HG03558 (cell line): Measurements from ENCODE around the gene HCFC1.
"Not testable (repeated sequence)": the region's sequence is repeated elsewhere in the genome, so short reads cannot be mapped to it uniquely, and the experiment has no call there.

Experiments used
- ATAC-seq: cut with Tn5 transposase; IDR thresholded peaks from one replicate; pipeline ENCODE4 v1.9.1; 2021; ENCODE audit warnings: moderate number of reproducible peaks; ENCODE audit not compliant: unreplicated experiment; ENCODE audit errors: extremely low read depth

HCFC1 gene

DNA sequence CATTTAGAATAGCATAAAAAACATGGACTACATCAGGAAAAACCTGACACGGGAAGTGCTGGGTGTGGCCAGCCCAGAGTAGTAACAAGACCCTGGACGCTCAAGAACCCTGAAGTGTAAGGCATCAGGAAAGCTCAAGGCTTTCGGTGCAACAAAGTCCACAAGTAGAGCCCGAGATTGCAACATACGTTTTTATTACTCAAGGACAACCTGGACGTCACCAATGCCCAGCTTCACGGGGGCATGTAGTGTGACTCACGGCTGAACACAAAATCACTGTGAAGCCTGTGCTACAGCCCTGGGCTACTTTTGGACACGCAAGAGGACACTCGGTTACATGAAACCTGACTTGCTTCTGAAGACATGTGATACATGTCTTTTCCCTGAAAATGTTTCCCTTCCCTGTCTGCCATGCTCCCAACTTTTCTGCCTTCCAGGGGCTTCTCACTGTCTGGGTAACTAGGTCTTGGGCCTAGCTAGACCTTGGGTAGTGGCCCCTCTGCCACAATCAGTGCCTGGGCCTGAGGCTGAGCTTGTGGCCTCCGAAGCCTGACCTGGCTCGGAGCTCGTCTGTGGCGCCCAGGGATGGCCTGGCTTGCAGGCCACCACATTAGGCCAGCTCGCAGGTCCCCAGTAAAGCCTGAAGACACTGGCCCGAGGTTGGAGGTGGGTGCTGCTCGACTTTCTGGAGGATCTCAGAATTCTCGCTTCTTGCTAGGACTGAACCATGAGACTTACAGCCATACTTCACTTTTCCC lies 38.9 kb upstream of the HCFC1 start:
- ATAC-seq, result no peak

DNA sequence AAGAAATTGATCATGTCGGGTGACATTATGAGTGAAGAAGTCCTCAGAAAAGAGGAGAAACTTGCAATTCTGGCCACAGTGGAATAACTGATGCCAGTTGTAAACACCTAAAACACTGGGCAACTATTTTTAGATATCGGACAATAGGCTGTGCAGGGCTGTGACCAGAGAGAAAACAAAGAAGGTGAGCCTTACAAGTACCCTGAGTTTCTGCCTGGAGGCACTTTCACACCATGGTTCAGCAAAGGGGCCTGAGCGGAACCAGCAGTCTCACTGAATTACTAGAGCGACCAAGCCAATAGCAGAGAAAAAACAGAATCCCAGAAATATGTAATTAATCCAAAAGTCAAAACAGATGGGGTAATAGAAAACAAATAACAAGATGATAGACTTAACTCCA lies 36.9 kb upstream of the HCFC1 start:
- no peak for ATAC-seq

DNA sequence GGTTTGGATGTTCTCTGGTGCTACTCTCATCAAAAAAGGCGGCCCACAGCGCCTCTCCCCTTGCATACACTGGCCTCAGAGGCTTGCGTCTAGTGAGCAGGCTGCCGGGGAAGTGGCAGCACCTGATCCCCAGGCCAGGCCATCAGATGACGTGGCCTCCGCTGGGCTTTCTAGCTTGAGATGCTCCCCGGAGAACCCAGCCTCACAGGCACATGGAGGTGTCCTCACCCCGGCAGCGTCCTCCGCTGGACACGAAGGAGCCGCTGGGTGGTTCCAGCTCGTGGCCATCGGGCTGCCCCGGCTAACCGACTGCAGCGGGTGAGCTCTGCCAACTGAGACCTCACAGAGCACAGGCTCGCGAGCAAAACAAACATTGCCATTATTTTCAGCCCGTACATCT lies 35.3 kb upstream of the HCFC1 start:
- ATAC-seq, result no peak

DNA sequence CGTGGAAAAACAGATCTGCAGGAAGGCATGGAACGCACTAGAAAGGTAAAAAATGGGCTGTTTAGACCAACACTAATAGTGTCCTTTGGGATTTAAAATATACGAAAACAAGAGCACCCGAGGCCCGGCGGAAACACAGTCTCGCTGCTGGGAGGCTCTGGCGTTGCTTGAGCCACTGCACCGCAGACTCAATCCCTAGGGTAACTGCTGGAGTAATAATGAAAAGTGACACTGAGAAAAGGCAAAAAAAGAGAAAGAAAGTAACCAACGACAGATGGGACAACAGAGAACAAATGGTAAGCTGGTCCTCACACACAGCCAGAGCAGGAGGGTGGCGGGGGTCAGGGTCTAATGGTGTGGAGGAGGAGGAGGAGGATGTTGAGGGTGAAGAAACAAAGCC lies 32.7 kb upstream of the HCFC1 start:
- ATAC-seq, result no peak

DNA sequence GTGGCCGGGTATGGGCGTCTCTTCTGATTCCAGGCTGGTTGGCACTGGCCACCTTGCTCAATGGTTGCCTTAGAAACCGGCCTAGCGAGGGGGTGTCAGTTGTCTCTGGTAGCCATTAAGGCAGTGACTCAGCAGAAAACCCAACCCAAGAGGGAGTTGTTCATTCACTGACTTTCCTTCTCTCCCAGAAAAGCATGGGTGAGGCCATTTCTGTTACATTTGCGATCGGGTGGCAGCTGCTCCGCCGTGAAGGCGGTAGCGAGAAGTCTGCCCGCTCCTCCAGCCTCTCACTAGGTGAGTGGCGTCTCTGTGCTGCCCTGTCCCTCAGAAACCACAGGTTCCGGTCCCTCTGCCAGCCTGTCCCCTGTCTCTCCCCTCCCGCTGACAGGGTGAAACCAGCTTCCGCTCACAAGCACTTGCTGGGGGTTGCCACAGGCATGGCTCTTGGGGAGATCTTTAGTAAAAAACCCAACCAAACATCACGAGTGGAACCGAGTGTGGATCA lies 30.6 kb upstream of the HCFC1 start:
- no peak for ATAC-seq

DNA sequence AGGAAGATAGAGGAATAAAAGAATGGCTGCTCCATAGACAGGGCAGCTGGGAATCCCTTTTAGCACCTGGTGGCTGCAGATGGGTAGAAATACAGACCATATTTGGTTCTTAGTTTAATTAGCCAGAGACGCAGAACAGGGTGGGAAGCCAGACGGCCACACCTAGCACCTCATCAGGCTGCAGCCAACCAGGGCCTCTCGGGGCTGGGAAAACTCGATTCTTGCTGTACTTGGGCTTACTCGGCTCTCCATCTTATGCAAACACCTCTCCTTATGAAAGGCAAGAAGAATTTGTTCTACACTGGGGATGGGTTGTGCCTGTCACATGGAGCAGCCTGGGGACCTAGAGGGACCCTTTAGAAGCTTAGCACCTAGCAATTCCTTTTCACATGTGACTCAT lies 28.4 kb upstream of the HCFC1 start:
- ATAC-seq, result no peak

DNA sequence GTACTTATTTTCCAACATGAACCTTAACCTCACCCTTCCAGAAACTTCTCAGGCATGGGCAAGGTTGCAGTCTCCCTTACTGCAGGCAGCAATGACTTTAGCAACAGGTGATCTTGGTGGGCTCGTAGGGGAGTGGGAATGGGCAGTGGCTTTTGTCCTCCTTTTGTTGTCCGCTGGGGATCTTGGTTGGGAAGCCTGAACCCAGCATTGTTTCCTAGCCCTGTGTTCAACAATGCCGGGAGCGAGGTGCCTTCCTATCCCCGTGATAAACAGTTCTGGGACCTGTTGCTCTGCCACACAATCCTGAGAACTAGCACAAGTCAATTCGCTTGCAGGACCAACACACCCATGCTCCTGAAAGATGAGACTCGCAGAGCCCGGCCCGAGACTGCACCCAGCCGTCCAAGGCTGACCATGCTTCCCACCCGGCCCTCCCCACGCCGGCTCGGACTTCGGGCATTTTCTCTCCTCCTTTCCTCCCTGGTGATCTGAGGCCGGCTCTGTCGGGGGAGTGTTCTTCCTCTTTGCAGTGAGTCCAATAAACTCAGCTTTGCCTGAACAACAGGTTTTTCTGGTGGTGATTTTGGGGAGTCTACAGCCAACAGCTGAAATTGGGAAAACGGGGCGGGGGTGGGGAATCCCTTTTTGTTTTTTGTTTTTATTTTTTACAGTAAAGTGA lies 27.9 kb upstream of the HCFC1 start:
- ATAC-seq, result no peak

DNA sequence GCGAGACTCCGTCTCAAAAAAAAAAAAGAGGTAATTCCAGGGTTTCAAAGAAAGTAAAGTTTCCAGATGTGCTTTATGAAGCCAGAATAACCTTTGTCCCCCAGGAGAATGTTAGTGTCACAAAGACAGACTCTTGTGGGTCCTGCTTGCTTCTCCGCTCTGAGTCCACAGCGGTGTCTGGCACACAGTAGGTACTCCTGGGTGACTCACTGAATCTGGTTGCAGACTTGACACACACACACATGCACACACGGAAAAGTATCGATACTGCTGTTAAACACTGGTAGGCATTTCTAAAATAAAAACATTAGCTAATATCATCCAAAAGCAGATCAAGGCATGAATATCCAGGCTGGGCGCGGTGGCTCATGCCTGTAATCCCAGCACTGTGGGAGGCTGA lies 23.9 kb upstream of the HCFC1 start:
- no peak for ATAC-seq

DNA sequence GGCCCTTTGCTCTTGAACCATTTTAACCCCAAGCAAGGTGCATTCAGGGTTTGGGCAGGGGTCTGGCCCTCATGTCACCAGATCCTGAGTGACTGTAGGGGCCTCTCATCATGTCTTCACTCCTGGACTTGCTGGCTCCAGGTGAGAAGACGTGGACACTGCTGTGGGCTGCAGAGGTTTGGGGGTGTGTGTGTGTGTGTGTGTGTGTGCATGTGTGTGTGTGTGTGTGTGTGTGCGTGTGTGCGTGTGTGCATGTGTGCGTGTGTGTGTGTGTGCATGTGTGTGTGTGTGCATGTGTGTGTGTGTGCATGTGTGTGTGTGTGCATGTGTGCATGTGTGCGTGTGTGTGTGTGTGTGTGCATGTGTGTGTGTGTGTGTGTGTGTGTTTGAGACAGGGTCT lies 22.8 kb upstream of the HCFC1 start:
- ATAC-seq, result not testable (repeated sequence)

DNA sequence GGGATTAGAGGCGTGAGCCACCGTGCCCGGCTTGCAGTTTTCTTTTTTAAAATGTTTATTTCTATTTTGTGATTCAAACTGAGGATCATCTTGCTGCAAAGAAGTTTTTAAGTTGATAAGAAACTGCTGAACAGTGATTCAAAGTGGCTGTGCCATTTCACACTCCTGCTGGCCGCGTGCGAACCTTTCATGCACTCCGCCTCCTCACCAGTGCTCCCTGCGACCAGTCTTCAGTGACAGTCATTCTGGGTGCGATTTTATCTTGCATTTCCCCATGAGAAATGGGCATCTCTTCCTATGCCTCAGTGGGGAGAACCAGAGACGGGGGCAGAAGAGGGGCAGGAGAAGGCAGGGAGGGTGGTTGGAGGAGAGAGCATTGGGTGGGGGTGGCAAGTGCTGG lies 22.4 kb upstream of the HCFC1 start:
- ATAC-seq, result no peak

DNA sequence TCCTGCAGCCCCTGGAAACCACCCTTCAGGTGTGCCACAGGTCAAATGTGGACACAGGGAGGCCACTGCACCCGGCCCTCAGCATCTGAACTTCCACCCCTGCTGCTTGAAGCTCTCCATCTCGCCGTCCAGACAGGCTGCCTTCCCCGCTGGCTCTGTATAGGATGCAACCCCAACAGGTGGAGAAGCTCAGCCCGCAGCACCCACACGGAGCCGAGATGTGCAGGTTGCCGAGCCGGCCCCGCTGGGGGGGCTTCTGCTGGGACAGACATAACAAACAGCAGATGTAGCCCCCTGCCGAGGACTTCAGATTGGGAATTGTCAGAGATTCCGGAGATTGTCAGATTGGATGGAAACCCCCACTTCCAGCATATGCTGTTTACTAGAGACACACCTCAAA lies 21.5 kb upstream of the HCFC1 start:
- ATAC-seq, result no peak

DNA sequence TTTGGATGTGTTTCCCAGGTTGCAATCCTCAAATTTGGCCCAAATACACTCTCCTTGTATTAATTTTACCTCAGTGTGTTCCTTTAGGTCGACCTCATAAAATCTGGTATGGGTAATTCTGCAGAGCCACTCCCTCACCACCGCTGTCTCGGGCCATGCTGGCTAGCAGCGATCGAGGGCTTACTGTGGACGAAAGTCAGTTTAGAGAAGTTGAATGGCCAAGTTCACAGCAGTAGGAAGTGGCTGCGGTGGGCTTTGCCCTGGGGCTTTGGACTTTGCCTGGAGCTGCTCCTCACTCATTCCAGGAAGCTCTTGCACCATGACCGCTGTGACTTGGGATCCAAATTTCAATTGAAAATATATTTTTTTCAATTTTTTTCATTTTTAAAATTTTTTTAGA lies 20.6 kb upstream of the HCFC1 start:
- ATAC-seq, result no peak

DNA sequence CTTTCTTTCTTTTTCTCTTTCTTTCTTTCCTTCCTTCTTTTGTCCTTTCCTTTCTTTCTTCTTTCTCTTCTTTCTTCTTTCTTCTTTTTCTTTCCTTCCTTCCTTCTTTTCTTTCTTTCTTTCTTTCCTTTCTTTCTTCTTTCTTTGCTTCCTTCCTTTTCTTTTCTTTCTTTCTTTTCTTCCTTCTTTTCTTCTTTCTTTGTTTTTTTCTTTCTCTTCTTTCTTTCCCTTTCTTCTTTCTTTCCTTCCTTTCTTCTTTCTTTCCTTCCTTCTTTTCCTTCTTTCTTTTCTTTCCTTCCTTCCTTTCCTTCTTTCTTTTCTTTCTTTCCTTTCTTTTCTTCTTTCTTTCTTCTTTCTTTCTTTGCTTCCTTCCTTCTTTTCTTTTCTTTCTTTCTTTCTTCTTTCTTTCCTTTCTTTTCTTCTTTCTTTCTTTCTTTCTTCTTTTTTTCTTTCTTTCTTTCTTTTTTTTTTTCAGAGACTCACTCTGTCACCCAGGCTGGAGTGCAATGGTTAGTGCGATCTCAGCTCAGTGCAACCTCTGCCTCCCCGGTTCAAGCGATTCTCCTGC lies 19.5 kb upstream of the HCFC1 start:
- no peak for ATAC-seq

DNA sequence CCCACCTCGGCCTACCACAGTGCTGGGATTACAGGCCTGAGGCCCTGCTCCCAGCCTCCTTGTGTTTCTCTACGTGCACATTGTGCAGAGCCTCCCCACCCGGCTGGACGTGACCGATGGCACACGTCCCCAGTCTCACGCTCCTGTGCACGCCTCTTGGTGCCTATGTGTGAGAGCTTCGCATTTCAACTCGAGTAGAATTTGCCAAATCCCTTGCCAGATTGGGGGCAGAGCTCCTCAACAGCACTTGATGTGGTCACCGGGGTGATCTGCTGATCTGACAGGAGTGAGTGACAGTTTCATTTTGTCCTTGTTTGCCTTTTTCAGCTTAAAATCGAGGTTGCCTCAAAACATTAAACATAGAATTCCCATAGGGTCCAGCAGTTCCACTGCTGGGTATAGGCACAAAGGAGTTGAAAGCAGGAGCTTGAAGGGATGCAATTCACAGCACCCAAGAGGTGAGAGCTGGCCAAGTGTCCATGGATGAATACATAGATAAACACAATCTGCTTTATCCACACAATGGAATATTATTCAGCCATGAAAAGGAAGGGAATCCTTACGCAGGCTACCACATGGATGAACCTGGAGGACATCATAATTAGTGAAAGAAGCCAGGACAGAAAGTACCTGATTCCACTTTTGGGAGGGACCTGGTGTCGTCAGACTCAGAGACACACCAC lies 18.5 kb upstream of the HCFC1 start:
- ATAC-seq, result no peak

DNA sequence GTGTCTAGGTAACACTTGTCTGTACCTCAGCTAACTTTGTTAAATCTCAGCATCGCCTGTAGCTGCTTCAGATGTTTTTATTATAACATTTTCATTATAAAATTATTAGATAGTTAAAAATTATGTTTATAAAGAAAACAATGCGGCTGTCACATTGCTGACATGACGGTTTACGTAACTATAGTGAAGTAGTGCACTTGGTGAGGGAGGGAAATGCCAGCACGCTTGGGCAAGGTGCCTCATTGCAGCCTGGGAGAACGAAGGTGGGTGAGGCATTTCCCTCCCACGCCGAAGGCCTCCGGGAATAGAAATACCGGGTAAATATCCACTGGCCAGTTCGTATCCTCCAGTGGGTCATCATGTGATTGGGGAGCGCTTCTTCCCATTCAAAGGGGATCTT lies 16.9 kb upstream of the HCFC1 start:
- ATAC-seq, result no peak

DNA sequence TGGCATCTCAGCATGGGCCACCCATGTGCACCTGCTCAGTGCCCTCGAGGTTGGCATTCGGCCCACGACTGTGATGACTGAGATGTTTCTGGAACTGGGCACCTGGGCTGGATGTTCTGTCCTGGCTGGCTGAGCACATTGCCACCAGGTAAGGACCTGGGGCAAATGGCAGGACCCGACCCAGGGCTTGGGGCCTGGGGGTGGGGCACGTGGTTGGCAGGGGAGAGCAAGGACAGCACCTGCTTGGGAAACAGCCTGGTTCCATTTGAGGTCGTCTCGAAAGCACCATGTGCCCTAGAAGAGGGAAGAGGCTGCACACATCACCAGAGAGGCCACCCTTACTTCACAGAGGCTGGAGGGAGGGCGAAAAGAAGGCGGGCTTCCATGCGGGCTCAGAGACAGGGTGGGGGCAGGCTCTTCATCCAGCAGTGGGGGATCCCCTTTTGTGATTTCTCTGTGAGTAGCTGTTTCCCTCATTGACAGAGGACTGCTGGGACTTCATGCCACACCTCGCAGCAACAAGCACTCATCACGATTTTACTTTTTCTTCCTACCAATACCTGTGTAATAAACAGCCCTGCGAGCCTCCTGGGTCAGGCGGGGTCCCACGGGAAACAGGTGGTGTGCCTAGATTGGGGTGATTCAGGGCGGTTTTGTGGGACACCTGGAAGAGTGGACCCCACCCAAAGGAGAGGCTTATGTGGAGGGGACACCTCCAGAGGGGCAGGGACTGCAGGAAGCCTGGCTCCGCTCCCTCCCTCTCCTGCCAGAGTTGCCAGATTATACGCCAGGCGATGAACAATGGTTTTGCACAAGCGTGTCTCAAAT lies 12.9 kb upstream of the HCFC1 start:
- no peak for ATAC-seq

DNA sequence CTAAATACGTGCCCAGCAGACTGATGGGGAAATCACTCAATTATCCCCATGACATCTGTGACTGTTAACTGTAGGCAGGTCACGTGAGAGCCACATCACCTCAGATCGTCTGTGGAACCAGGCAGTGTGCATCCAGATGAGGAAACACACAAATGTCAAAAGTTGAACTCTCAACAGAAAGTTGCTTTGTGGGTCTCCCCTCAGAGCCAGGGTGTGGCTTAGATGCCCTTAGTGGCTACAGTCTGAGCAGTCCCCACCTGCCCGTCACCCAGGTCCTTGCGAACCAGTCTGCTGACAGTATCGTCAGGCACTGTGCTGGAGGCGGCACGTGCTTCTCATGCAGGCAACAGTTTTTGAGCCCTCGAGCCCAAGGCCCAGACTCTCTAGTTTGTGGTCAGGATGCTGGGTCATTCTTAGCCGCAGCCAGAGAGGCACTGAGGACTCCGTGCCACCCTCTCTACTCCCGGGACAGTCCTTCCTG lies 11.7 kb upstream of the HCFC1 start:
- ATAC-seq, result no peak

DNA sequence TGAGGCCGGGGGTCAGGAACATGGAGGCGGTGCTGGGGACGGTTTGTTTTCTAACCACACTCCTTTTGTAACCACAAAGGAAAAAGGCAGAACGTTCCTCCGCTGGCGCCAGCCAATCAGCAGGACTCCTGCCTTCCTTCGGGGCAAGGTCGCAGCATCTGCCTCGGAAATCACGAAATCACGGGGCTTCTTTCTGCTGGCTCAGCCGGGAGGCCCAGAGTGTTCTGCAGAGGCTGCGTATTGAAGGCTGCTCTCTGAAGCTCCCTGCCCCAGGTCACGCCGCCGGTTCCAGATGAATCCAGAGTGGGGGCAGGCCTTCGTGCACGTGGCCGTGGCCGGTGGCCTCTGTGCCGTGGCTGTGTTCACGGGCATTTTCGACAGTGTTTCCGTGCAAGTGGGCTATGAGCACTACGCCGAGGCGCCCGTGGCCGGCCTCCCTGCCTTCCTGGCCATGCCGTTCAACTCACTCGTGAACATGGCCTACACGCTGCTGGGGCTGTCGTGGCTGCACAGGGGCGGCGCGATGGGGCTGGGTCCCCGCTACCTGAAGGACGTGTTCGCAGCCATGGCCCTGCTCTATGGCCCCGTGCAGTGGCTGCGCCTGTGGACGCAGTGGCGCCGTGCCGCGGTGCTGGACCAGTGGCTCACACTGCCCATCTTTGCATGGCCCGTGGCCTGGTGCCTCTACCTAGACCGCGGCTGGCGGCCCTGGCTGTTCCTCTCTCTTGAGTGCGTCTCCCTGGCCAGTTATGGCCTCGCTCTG lies 10.3 kb upstream of the HCFC1 start:
- ATAC-seq, result no peak

DNA sequence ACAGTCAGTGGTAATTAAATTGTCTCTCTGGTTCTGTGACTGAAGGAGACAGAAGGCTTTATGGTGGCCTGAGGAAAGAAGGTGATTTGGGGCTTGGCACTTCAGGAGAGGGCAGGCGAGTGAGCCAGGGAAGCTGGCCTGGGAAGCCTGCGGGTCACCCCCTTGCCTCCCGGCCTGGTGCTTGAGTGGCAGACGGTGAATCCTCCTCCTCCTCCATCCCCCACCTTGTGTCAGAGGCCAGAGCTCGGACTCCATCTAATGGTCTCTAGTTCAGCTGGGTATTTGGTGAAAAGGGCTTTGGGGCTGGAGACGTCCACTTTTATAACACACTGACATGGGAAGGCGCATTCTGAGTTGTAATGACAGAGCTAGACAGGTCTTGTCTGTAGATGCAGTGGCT lies 9.6 kb upstream of the HCFC1 start:
- ATAC-seq, result no peak
